Lower lobe of right lung (tissue), 2 donors: ENCODE measurements around the gene NIPAL3. TPM values are rescaled to one million over a fixed set of nuclear protein-coding genes. Genes with fewer than 3 reads are reported as not detected.

Experiments used
- ATAC-seq, 2 donors: fragments of 200-7000 bp; cut with Tn5 transposase; one replicate each; pipeline ENCODE4 v1.9.1; 2020 to 2022; ENCODE audit warnings: mild to moderate bottlenecking in 2 of 2, moderate library complexity in 2 of 2
- DNase-seq: peaks from one replicate; pipeline ENCODE4 v3.0.0-alpha.2; 2020
- H3K27ac ChIP-seq: fragments of 200-600 bp; one replicate; pipeline ENCODE4 v1.8.0; 2022
- H3K27me3 ChIP-seq: fragments of 200-600 bp; one replicate; pipeline ENCODE4 v1.8.0; 2022; ENCODE audit warnings: low read depth
- H3K36me3 ChIP-seq: fragments of 200-600 bp; one replicate; pipeline ENCODE4 v1.8.0; 2022; ENCODE audit warnings: mild to moderate bottlenecking
- H3K4me1 ChIP-seq: fragments of 200-600 bp; one replicate; pipeline ENCODE4 v1.8.0; 2022
- H3K4me3 ChIP-seq: fragments of 200-600 bp; one replicate; pipeline ENCODE4 v1.8.0; 2022; ENCODE audit warnings: mild to moderate bottlenecking
- H3K9me3 ChIP-seq: fragments of 200-600 bp; one replicate; pipeline ENCODE4 v1.8.0; 2022
- intact Hi-C: fragments of 100-400 bp; cut with DNase I; formaldehyde crosslinking; loops from one replicate; pipeline ENCODE4 v1.11.0; 2022
- total RNA-seq: library from RNA; stranded (reverse); fragmentation: NEBNext Ultra II Directional; extraction: Animal tissue kit (Norgen Biotek cat#: 25700); gene quantifications from one replicate; pipeline ENCODE4 v1.2.1, GENCODE V29; 2021
- TF ChIP-seq, protein P1 (sequence below): fragments of 200-600 bp; IDR thresholded peaks from one replicate; pipeline ENCODE4 v1.8.0; 2022; ENCODE audit warnings: antibody characterized with exemption, mild to moderate bottlenecking
- donor health status: DM: no; HTN: yes; CAD: no; lungs with severe emphysema.

NIPAL3 gene
- total RNA-seq, 1 donor from 2014 or later, result 38.0 TPM

DNA sequence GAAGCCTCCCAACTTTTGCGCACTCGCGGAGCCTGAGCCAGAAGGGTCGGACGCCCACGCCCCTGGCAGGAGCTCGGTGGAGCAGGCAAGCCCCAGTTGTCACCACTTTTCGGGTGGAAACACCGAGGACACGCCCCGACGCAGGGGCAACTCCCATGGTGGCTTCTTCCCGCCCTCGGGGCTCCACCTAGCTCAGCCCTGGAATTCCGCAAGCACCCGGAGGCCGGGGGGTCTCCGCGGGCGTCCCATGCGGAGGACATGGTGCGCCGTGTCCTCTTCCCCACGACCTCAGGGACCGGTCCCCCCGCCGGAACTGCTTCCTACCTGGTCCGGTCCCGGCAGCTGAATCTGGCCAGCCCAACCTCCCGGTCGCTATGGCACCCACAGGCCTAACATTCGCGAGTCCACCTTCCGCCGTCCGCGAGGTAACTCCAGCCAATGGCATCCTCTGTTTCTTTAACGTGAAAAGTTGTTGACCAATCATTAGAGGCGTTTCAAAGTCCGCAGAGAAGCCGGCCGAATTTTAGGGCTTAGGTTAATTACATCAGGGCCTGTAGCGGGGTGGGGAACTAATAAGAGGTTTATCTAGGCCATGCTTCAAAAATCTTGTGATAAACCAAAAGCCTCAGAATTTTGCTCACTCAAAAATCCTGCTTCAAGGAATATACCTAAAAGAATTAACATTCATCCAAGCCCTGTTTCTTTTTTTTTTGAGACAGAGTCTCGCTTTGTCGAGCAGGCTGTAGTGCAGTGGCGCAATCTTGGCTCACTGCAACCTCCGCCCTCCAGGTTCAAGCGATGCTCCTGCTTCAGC, 2.0 kb upstream of the NIPAL3 start, which contains the start of gene STPG1:
Gene STPG1 (minus strand): TSS at position 433 of the 814 bp plus-strand sequence. CDS start 12,394 bp downstream, outside the sequence.
- Histone ChIP-seq H3K9me3 (no peaks in the 10 kb centered on the region), H3K4me3 (peak within 1 kb of the TSS; percentile 82), H3K27me3 (no peaks in the 10 kb centered on the region), H3K36me3 (no peaks in the 10 kb centered on the region), H3K27ac (peak within 1 kb of the TSS; percentile 86), H3K4me1 (peaks cover 52% of the 10 kb centered on the region)
- TF ChIP-seq, protein P1, sequence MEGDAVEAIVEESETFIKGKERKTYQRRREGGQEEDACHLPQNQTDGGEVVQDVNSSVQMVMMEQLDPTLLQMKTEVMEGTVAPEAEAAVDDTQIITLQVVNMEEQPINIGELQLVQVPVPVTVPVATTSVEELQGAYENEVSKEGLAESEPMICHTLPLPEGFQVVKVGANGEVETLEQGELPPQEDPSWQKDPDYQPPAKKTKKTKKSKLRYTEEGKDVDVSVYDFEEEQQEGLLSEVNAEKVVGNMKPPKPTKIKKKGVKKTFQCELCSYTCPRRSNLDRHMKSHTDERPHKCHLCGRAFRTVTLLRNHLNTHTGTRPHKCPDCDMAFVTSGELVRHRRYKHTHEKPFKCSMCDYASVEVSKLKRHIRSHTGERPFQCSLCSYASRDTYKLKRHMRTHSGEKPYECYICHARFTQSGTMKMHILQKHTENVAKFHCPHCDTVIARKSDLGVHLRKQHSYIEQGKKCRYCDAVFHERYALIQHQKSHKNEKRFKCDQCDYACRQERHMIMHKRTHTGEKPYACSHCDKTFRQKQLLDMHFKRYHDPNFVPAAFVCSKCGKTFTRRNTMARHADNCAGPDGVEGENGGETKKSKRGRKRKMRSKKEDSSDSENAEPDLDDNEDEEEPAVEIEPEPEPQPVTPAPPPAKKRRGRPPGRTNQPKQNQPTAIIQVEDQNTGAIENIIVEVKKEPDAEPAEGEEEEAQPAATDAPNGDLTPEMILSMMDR, result no peak
- ATAC-seq (peak; percentile 88 to 89), DNase-seq (peak; percentile 90)
- intact Hi-C loops, result no loop called here

DNA sequence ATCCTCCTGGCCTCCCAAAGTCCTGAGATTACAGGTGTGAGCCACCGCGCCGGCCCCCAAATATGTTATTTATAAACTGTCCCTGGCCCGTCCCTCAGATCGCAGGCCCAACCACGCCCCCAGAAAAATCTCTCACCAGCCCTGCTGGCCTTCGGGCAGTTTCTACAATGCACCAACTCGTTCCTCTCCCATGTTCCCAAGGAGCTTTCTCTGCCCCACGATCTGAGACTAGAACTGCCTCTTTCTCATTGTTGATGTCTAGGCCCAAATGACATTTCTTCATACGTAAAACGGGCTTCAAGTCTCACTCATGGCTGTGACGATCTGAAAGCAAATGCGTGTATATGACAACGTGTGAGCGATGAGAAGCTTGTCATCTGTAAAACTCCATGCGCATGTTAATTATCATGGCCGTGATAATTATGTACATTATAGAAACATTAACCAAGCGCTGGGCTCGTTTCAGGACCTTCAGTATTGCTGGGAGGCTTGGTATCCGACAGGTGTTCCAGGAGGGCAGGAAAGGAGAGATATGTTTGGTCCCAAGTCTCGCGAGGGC, 748 bp upstream of the NIPAL3 start:
- H3K27ac ChIP-seq, result peak overlapping the region; percentile 69
- peaks cover 63% of the 10 kb centered on the region for H3K4me1 ChIP-seq
- intact Hi-C loops, result no loop called here
- DNase-seq (no peak), ATAC-seq (no peak)
- TF ChIP-seq, protein P1, result no peak
- H3K4me3 ChIP-seq, result peak overlapping the region; percentile 78
- H3K9me3 ChIP-seq, result no peaks in the 10 kb centered on the region
- peaks cover 6% of the 10 kb centered on the region for H3K36me3 ChIP-seq
- H3K27me3 ChIP-seq, result no peaks in the 10 kb centered on the region

DNA sequence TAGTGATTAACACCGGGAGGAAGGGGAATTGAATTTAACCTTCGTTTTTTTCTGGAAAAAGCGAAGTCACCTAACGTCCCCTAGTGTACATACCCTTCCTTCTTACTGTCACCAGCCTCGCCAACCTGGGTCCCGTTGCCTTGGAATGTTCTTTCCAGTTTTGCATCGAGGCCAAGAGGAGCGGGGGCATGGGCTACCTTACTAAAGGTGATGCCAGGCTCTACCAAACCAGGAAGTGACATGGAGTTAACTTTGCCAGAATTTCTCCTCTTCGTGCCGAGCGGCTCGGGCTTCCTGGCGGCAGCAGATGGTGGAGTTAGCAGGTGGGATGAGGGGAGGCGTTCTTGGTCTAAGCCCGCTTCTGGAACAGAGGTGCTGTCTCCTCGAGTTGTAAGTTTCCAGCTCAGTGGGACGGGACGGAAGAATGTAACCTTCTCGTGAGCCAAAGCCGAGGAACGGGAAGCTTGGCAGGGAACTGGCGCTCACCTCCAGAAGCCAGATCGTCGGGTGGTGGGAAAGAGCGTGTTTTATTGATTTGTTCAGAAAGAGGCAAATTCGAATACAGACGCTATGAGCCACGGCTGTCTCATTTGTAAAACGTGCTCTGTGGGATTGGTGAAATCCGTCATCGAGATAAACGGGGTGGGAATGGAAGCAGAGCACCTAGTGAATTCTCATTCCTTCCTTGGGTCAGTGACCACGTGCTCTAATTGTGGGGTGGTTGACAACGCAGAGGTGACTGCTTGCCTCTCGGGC, 486 bp downstream of the NIPAL3 start:
- Histone ChIP-seq H3K4me3 (peak overlapping the region; percentile 78), H3K4me1 (peaks cover 63% of the 10 kb centered on the region), H3K9me3 (no peaks in the 10 kb centered on the region), H3K36me3 (peaks cover 16% of the 10 kb centered on the region), H3K27me3 (no peaks in the 10 kb centered on the region), H3K27ac (peak overlapping the region; percentile 69)
- TF ChIP-seq, protein P1, result no peak
- intact Hi-C loops, result no loop called here
- peak in 1 of 2 donors; percentile 3 for ATAC-seq
- DNase-seq, result peak; percentile 52

DNA sequence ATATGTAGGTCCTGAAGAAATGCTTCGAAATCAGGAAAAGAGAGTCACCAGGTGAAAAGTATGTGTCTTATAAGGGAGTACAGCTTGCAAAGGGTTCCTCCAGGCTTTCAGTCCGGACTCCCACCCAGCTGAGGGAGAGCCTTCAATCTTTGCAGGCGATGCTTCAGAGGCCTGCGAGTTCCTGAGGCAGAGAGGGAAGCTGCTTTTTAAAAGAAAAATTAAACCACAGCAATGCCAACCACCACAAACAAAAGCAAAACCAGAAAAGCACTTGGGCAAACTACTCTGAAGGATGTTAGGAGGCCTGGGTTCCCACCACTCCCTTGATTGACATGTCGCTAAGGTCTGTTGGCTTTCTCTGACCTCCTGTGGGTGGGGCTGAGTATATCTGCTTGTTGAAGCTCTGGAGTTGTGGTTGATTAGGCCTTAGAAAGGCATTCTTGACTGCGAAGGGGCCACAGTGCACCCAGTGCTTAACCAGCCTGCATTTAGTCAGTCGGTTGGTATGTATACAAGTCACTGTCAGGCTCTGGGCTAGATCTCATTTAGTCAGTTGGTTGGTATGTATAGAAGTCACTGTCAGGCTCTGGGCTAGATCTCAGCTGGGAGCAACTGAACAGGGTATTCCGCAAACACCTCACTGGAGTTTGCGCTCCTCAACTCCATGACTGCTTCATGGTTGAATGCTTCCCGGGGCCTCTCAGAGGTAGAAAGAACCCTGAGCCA, 1.2 kb downstream of the NIPAL3 start:
- H3K27me3 ChIP-seq, result no peaks in the 10 kb centered on the region
- ATAC-seq, result peak; percentile 2 to 14
- H3K9me3 ChIP-seq, result no peaks in the 10 kb centered on the region
- DNase-seq, result no peak
- peaks cover 24% of the 10 kb centered on the region for H3K36me3 ChIP-seq
- H3K4me3 ChIP-seq, result peak overlapping the region; percentile 78
- TF ChIP-seq, protein P1, result no peak
- peak overlapping the region; percentile 69 for H3K27ac ChIP-seq
- intact Hi-C loops, result no loop called here
- peaks cover 62% of the 10 kb centered on the region for H3K4me1 ChIP-seq

DNA sequence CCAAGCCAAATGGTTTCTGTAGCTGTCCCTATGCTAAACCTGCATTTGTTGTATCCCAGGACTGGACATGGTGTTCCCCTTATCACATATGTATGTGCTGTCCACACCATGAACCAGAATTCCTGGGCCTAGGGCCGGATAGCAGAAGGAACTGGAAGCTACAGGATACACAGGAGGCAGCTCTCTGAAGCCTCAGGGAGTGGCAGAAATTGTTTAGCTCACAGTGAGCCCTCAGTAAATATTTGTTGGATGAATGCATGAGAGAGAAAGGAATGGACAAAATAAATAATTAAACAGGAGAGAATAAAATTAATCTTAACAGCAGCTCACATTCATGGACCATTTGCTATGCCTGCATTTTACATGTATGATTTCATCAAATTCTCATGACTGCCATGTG, 2.1 kb downstream of the NIPAL3 start:
- ATAC-seq, result no peak
- Histone ChIP-seq H3K36me3 (peaks cover 32% of the 10 kb centered on the region), H3K27me3 (no peaks in the 10 kb centered on the region), H3K4me1 (peaks cover 53% of the 10 kb centered on the region), H3K4me3 (no peak overlapping the region), H3K9me3 (no peaks in the 10 kb centered on the region), H3K27ac (peak overlapping the region; percentile 25)
- TF ChIP-seq, protein P1, result no peak
- intact Hi-C loops, result no loop called here
- no peak for DNase-seq
